Esophagus squamous epithelium (tissue), 5 donors: ENCODE measurements around the gene KCNJ1. TPM values are rescaled to one million over a fixed set of nuclear protein-coding genes. Genes with fewer than 3 reads are reported as not detected.

Source experiments
- DNase-seq: peaks from one replicate; lab custom pipeline; 2025; lab: John Stamatoyannopoulos, UW
- H3K27ac ChIP-seq, 4 donors: fragments of 200-600 bp; sonication (generic); one replicate each; pipeline ENCODE4 v1.5.1; 2016 to 2019; ENCODE audit warnings: mild to moderate bottlenecking in 1 of 4
- H3K27me3 ChIP-seq, 4 donors: fragments of 200-600 bp; sonication (generic); 1 replicate in 3 of 4; 2 replicates in 1 of 4; pipeline versions ENCODE4 v1.5.1 to v1.6.0; 2017 to 2021; ENCODE audit warnings: antibody characterized with exemption in 1 of 4
- H3K36me3 ChIP-seq, 3 donors: fragments of 200-600 bp; sonication (generic); one replicate each; pipeline ENCODE4 v1.5.1; 2016 to 2019
- H3K4me1 ChIP-seq, 3 donors: fragments of 200-600 bp; sonication (generic); one replicate each; pipeline ENCODE4 v1.5.1; 2017 to 2019
- H3K4me3 ChIP-seq, 4 donors: fragments of 200-600 bp; sonication (generic); 1 replicate in 3 of 4; 2 replicates in 1 of 4; pipeline ENCODE4 v1.5.1; 2016 to 2019; ENCODE audit warnings: mild to moderate bottlenecking in 2 of 4, moderate library complexity in 1 of 4
- H3K9me3 ChIP-seq, 3 donors: fragments of 200-600 bp; sonication (generic); one replicate each; pipeline ENCODE4 v1.5.1; 2016 to 2019
- POLR2A ChIP-seq, 4 donors: fragments of 450-650 bp; IDR thresholded peaks; one replicate each; pipeline ENCODE4 v1.6.1; 2017; ENCODE audit warnings: antibody characterized with exemption in 4 of 4, mild to moderate bottlenecking in 4 of 4, moderate library complexity in 3 of 4
- WGBS, 2 donors: methylation state at CpG; one replicate each; pipeline ENCODE4 v1.1.5; 2018; 5-methylcytosine and 5-hydroxymethylcytosine counted together
- intact Hi-C: fragments of 100-400 bp; cut with DNase I; formaldehyde crosslinking; loops from one replicate; pipeline ENCODE4 v1.15.0; 2022
- total RNA-seq, 4 donors: library from RNA; depleted of rRNA; stranded (reverse); fragments of >200 nt; gene quantifications; one replicate each; pipeline ENCODE4 v1.1.0, GENCODE V29; 2016
- TF ChIP-seq, protein P1 (sequence below), 6 experiments: fragments of 450-650 bp in 4 of 6; fragments of 200-600 bp in 2 of 6; sonication (generic) in 2 of 6; IDR thresholded peaks; one replicate each; pipeline ENCODE4 v1.5.1; 2016 to 2019; ENCODE audit warnings: antibody characterized with exemption in 6 of 6, mild to moderate bottlenecking in 4 of 6, moderate library complexity in 4 of 6
- donor health status: DM: yes; HTN: yes; CAD: no.

KCNJ1 gene
- total RNA-seq, 4 donors from 2014 or later = under 0.01 to 1.3 TPM; not detected in 2

DNA sequence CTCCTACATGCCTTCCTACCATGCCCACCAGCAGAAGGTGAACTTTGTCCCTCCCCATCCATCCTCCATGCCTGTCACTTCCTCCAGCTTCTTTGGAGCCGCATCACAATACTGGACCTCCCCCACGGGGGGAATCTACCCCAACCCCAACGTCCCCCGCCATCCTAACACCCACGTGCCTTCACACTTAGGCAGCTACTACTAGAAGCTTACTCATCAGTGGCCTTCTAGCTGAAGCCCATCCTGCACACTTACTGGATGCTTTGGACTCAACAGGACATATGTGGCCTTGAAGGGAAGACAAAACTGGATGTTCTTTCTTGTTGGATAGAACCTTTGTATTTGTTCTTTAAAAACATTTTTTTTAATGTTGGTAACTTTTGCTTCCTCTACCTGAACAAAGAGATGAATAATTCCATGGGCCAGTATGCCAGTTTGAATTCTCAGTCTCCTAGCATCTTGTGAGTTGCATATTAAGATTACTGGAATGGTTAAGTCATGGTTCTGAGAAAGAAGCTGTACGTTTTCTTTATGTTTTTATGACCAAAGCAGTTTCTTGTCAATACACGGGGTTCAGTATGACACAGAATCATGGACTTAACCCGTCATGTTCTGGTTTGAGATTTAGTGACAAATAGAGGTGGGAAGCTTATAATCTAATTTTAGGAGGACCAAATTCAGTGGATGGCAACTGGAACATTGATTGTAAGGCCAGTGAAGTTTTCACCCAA, 56.1 kb downstream of the KCNJ1 start:
- TF ChIP-seq POLR2A (IDR thresholded peaks at IDR 0.05) = no peak
- TF ChIP-seq, protein P1, sequence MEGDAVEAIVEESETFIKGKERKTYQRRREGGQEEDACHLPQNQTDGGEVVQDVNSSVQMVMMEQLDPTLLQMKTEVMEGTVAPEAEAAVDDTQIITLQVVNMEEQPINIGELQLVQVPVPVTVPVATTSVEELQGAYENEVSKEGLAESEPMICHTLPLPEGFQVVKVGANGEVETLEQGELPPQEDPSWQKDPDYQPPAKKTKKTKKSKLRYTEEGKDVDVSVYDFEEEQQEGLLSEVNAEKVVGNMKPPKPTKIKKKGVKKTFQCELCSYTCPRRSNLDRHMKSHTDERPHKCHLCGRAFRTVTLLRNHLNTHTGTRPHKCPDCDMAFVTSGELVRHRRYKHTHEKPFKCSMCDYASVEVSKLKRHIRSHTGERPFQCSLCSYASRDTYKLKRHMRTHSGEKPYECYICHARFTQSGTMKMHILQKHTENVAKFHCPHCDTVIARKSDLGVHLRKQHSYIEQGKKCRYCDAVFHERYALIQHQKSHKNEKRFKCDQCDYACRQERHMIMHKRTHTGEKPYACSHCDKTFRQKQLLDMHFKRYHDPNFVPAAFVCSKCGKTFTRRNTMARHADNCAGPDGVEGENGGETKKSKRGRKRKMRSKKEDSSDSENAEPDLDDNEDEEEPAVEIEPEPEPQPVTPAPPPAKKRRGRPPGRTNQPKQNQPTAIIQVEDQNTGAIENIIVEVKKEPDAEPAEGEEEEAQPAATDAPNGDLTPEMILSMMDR (IDR thresholded peaks at IDR 0.05) = no peak
- WGBS, 2 donors = 54 to 67% methylated on average over 7 to 8 of the region's 8 CpGs

DNA sequence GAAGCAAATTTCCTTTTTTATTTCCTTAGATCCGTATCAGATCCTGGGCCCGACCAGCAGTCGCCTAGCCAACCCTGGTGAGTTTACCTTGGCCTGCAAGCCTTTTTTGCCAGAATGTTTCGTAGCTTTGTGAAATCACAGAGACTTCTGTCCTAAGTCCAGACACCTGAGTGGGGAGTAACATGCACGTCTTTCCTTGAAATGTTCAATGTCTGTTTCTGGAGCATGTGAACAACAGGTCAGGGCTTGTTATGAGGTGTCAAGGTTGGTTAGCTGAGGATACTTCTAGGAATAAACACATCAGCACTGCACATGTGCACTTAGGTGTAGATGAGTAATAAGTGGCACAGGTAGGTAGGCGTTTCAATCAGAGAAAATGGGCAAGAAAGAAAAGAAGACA, 58.0 kb downstream of the KCNJ1 start:
- H3K4me3 ChIP-seq = no peak overlapping the region
- H3K27ac ChIP-seq = no peak overlapping the region
- H3K4me1 ChIP-seq = peaks cover 0 to 6% (median 0%) of the 10 kb centered on the region in 3 donors
- H3K27me3 ChIP-seq = no peaks in the 10 kb centered on the region
- no peak for DNase-seq
- TF ChIP-seq, protein P1 (IDR thresholded peaks at IDR 0.05) = no peak
- no peak for TF ChIP-seq POLR2A (IDR thresholded peaks at IDR 0.05)
- intact Hi-C loops = no loop called here
- H3K9me3 ChIP-seq = no peaks in the 10 kb centered on the region
- WGBS, 2 donors = 53 to 60% methylated on average over 5 of the region's 6 CpGs
- peaks cover 0 to 32% (median 0%) of the 10 kb centered on the region in 3 donors for H3K36me3 ChIP-seq

More for the DNA sequence above, 56.1 kb downstream of the KCNJ1 start:
- H3K27me3 ChIP-seq = peaks cover 0 to under 1% (median 0%) of the 10 kb centered on the region in 4 donors
- peaks cover 0 to 25% (median 0%) of the 10 kb centered on the region in 3 donors for H3K36me3 ChIP-seq
- no peak overlapping the region for H3K4me3 ChIP-seq
- H3K27ac ChIP-seq = no peak overlapping the region
- intact Hi-C loops = no loop called here
- no peaks in the 10 kb centered on the region for H3K9me3 ChIP-seq
- no peak for DNase-seq
- peaks cover 0 to 6% (median 0%) of the 10 kb centered on the region in 3 donors for H3K4me1 ChIP-seq

DNA sequence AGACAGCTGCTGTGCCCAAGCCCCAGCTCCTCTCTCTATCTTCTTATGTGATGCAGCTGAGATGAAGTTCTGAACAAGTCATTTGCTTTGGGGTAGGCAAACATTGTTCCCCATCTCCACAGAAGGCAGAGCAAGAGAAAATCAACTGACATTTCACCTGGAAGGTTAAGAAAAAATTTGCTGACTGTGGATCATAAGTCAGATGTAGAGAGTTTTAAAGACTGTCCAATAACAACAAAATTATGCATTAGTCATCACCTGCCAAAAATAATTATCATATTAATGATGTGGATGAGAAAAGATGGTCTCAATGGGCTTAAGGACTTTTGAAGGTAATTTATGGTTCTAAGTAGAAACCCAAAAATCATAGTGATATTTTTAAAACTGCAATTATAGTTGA, 59.2 kb downstream of the KCNJ1 start:
- peaks cover 0 to 6% (median 0%) of the 10 kb centered on the region in 3 donors for H3K4me1 ChIP-seq
- TF ChIP-seq, protein P1 (IDR thresholded peaks at IDR 0.05) = no peak
- no peak for TF ChIP-seq POLR2A (IDR thresholded peaks at IDR 0.05)
- intact Hi-C loops = no loop called here
- H3K36me3 ChIP-seq = peaks cover 0 to 28% (median 0%) of the 10 kb centered on the region in 3 donors
- no peak for DNase-seq
- H3K27ac ChIP-seq = no peak overlapping the region
- no peaks in the 10 kb centered on the region for H3K27me3 ChIP-seq
- no peak overlapping the region for H3K4me3 ChIP-seq
- H3K9me3 ChIP-seq = no peaks in the 10 kb centered on the region

DNA sequence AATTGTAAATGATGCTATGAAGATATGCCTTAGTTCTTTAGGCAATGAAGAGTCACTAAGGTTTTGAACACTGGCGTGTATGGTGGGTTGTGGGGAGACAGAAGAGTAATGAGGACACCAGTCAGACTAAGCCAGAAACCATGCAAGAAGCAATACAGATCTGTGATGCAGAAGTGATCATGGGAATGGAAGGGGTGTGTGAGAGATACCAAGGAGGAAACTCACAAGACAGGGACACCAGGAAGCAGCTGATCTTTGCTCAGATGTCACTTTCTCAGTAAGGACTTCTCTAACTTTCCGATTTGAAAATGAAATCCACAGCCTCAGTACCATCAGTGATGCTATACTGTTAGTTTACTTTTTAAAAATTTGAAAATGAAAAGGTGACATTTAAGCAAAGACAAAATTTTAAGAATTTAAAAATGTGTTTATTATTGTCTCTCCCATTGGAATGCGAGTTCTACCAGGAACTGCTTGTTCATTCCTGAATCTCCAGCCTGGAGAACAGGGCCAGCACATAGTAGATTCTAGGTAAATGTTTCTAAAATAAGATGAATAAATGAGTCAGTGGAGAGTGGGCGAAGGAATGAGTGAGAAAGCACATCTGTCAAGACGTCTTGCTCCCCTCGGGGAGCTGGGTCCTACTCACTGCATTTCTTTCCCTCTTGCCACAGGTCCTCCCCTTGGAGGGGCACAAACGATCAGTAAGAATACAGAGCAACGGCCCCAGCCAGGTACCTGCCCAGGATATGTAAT, 60.4 kb downstream of the KCNJ1 start:
- Histone ChIP-seq H3K9me3 (no peaks in the 10 kb centered on the region), H3K27me3 (no peaks in the 10 kb centered on the region), H3K4me1 (peaks cover 0 to 6% (median 0%) of the 10 kb centered on the region in 3 donors), H3K36me3 (peaks cover 0 to 28% (median 0%) of the 10 kb centered on the region in 3 donors), H3K4me3 (no peak overlapping the region), H3K27ac (no peak overlapping the region)
- DNase-seq = no peak
- TF ChIP-seq, protein P1 (IDR thresholded peaks at IDR 0.05) = no peak
- TF ChIP-seq POLR2A (IDR thresholded peaks at IDR 0.05) = no peak
- WGBS, 2 donors = 69 to 78% methylated on average over 8 of the region's 8 CpGs
- intact Hi-C loops = no loop called here

DNA sequence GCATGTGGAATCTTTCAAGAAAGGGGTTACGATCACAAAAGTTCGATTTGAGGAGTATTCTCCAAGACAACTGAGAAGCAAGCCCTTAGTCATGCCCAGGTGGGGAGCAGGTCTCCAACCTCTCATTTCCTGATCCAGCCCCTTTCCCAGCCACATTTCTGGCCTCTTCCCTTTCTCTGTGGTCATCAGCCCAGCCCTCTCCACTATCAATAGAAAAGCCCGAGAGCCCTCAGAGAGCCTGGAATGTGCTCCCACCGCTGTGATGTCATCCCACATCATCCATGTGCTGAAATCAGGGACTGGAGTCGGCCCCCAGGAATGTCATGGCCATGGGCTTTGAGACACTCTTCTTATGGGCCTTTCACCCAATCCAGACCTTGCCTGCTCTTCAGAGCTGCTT, 62.6 kb downstream of the KCNJ1 start:
- Histone ChIP-seq H3K4me3 (no peak overlapping the region), H3K36me3 (peaks cover 0 to 11% (median 2%) of the 10 kb centered on the region in 3 donors), H3K27me3 (no peaks in the 10 kb centered on the region), H3K27ac (no peak overlapping the region), H3K9me3 (no peaks in the 10 kb centered on the region), H3K4me1 (peaks cover 0 to 5% (median 0%) of the 10 kb centered on the region in 3 donors)
- 83 to 91% methylated on average over 5 of the region's 5 CpGs for WGBS, 2 donors
- TF ChIP-seq, protein P1 (IDR thresholded peaks at IDR 0.05) = no peak
- no peak for TF ChIP-seq POLR2A (IDR thresholded peaks at IDR 0.05)
- intact Hi-C loops = no loop called here
- no peak for DNase-seq
